ENCODE data around the gene KRT27. TPM values are rescaled to one million over a fixed set of nuclear protein-coding genes. Genes with fewer than 3 reads are reported as not detected.

Gene KRT27
- total and polyA plus RNA-seq, 2 donors (not counting 3 experiments of a cell fraction or from before 2014, with no cell fraction given), result not detected

GRCh38 chr17:40821536-40821935 is 39.2 kb upstream of the KRT27 start:
- Histone ChIP-seq H3K4me3 (replicated peaks in 1 of 3; ENCODE audit: insufficient read depth in 1 of 3, low read depth in 1 of 3, low read length in 3 of 3) (no peak overlapping the region), H3K9ac (replicated peaks; ENCODE audit: extremely low read depth, insufficient read depth, low read length) (no peak overlapping the region), H3K9me1 (replicated peaks; ENCODE audit: control insufficient read depth, extremely low read depth, insufficient read depth, low read length) (no peaks in the 10 kb centered on the region), H3K27ac (ENCODE audit: insufficient read depth, low read depth, low read length) (no peak overlapping the region), H3K27me3 (ENCODE audit: control insufficient read depth in 2 of 2, insufficient read depth in 2 of 2, low read length in 2 of 2) (no peaks in the 10 kb centered on the region), H3K4me2 (ENCODE audit: insufficient read depth, low read length) (no peak overlapping the region), H3K36me3 (ENCODE audit: control insufficient read depth in 2 of 2, extremely low read depth in 1 of 2, insufficient read depth in 2 of 2, low read length in 2 of 2) (peaks cover 0 to 2% of the 10 kb centered on the region in 2 experiments), H4K20me1 (replicated peaks; ENCODE audit: control insufficient read depth, extremely low read depth, insufficient read depth, low read length) (no peaks in the 10 kb centered on the region), H3K79me2 (ENCODE audit: control insufficient read depth, insufficient read depth, low read length) (no peaks in the 10 kb centered on the region), H3K4me1 (ENCODE audit: control insufficient read depth, extremely low read depth, insufficient read depth, low read length) (peaks cover 9% of the 10 kb centered on the region), H2AFZ (ENCODE audit: low read depth, low read length) (no peak overlapping the region), H3K9me3 (replicated peaks; ENCODE audit: control insufficient read depth, insufficient read depth, low read length) (no peaks in the 10 kb centered on the region)
- TF ChIP-seq MAX (IDR thresholded peaks at IDR 0.05; ENCODE audit: insufficient read depth, insufficient read length) (no peak), EZH2 (IDR thresholded peaks at IDR 0.05; ENCODE audit: borderline replicate concordance, low read depth, low read length, severe bottlenecking) (no peak), GATA2 (IDR thresholded peaks at IDR 0.05; ENCODE audit: insufficient read depth, insufficient read length, low read depth, low read length) (no peak), POLR2A (IDR thresholded peaks at IDR 0.05; ENCODE audit: low read depth, low read length) (no peak), JUN (IDR thresholded peaks at IDR 0.05; ENCODE audit: borderline replicate concordance, insufficient read depth, insufficient read length, low read depth) (no peak), FOS (IDR thresholded peaks at IDR 0.05; ENCODE audit: borderline replicate concordance, insufficient read depth, low read length) (no peak), MYC (IDR thresholded peaks at IDR 0.05; ENCODE audit: low read depth, low read length) (no peak), POLR2AphosphoS5 (IDR thresholded peaks at IDR 0.05; ENCODE audit: insufficient read depth, low read depth, low read length) (no peak)
- TF ChIP-seq, protein P1, sequence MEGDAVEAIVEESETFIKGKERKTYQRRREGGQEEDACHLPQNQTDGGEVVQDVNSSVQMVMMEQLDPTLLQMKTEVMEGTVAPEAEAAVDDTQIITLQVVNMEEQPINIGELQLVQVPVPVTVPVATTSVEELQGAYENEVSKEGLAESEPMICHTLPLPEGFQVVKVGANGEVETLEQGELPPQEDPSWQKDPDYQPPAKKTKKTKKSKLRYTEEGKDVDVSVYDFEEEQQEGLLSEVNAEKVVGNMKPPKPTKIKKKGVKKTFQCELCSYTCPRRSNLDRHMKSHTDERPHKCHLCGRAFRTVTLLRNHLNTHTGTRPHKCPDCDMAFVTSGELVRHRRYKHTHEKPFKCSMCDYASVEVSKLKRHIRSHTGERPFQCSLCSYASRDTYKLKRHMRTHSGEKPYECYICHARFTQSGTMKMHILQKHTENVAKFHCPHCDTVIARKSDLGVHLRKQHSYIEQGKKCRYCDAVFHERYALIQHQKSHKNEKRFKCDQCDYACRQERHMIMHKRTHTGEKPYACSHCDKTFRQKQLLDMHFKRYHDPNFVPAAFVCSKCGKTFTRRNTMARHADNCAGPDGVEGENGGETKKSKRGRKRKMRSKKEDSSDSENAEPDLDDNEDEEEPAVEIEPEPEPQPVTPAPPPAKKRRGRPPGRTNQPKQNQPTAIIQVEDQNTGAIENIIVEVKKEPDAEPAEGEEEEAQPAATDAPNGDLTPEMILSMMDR (IDR thresholded peaks at IDR 0.05; ENCODE audit: extremely low read depth in 1 of 2, insufficient read depth in 1 of 2, low read depth in 1 of 2, low read length in 2 of 2), result no peak
- intact Hi-C loops (cut with micrococcal nuclease), result no loop called here
- ChIA-PET CTCF (interaction anchor here (0.7 kb wide), 1 partner anchor 11 kb away, joined by 3 read pairs; no protein-coding TSS in a partner anchor), POLR2A (no interaction called here)
- dilution Hi-C loops (cut with MboI; ENCODE audit: extremely low pct_ligation_motif_present, low sequenced_read_pairs), result no loop called here
- FAIRE-seq (no peak), DNase-seq (ENCODE audit: low read depth, low spot score) (no peak)
- BruUV-seq (replicated peaks), result no TSS peak
